GM11168 (cell line): Measurements from ENCODE around the gene WDR86.

ENCODE experiments used
- in situ Hi-C: fragments of 300-500 bp; cut with MboI; formaldehyde crosslinking; loops from one replicate; pipeline ENCODE4 v1.12.0; 2022; ENCODE audit warnings: low sequenced_read_pairs; ENCODE audit not compliant: unreplicated experiment

WDR86 gene, protein sequence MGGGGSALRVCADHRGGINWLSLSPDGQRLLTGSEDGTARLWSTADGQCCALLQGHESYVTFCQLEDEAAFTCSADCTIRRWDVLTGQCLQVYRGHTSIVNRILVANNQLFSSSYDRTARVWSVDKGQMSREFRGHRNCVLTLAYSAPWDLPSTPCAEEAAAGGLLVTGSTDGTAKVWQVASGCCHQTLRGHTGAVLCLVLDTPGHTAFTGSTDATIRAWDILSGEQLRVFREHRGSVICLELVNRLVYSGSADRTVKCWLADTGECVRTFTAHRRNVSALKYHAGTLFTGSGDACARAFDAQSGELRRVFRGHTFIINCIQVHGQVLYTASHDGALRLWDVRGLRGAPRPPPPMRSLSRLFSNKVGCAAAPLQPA

DNA sequence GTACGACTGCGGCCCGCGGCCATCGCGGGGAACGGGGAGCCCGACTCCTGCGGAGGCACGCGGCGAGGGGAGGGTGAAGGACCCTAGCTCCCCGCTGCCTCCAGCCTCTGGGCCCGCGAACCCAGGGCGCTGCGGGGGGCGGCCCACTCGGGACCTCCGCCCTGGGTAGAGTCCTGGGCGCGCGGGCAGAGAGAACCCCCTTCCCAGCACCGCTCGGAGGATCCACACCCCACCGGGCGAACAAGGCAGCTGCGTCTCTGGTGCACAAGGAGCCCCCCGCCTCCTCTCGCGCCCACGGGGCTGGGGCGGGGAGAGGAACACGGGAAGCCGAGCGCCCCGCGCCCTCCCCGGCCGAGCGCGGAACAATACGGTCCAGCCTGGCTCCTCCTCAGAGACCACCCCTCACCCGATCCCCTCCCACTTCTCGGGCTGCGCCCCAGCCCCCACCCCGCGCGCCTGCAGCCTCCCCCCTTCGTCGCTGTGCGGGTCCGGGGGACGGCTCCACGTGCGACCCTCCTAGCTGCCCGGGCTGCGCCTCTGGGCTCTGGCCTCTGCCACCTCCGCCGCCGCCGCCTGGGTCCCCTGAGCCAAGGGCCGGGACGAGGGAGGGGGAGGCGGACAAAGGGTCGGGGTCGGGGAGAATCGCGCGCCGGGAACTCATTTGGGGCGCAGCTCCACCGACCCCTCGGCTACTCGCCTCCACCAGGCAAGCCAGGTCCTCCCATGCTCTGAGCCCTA is at the start of gene WDR86:
Gene WDR86 (minus strand): TSS at position 372 of the 738 bp plus-strand sequence. CDS start 449 bp downstream, outside the sequence.
- in situ Hi-C loops: no loop called here

- in situ Hi-C loops: no loop called here
Observed at GRCh38 chr7:151457534-151457933, 47.7 kb upstream of the WDR86 start.

- in situ Hi-C loops: no loop called here
Observed at GRCh38 chr7:151456782-151457181, 46.9 kb upstream of the WDR86 start.

GRCh38 chr7:151456276-151456675 is 46.4 kb upstream of the WDR86 start:
- in situ Hi-C loops: no loop called here

GRCh38 chr7:151455690-151456089 is 45.9 kb upstream of the WDR86 start:
- in situ Hi-C loops: no loop called here

GRCh38 chr7:151454932-151455530 is 45.2 kb upstream of the WDR86 start:
- in situ Hi-C loops: no loop called here

DNA sequence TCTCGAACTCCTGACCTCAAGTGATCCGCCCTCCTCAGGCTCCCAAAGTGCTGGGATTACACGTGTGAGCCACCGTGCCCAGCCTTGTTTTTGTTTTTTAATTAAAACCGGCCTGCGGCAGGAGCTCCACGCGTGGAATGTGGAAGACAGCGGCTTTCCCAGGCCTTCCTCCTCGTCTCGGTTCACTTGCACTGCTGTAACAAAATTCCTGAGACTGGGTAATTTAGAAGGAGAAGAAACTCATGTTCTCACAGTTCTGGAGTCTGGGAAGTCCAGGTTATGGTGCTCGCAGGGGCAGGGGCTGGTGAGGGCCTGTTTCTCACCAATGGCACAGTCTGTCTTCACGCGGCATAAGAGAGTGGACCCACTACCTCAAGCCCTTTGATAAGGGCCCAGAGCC is 44.5 kb upstream of the WDR86 start:
- in situ Hi-C loops: no loop called here

DNA sequence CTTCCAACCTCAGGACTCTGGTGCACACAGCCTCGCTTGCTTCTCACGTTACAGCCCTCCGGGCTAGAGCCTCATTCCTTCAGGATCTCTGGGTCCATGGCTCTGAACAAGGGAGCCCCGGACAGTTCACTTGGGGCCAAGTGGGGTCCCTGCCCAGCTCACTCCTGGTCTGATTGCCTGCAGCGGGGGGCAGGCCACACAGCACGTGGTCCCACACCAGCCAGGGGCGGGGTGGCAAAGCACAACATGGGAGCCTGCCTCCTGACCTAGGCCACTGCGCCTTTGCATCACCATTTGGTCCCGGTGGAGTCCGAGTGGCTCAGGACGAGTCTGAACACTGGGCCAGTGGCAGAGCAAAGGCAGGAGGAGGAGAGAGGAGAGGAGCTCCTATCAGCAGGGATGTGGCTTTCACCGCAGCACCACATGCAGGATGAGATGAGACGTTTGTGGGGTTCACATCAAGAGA is 43.5 kb upstream of the WDR86 start:
- in situ Hi-C loops: no loop called here

DNA sequence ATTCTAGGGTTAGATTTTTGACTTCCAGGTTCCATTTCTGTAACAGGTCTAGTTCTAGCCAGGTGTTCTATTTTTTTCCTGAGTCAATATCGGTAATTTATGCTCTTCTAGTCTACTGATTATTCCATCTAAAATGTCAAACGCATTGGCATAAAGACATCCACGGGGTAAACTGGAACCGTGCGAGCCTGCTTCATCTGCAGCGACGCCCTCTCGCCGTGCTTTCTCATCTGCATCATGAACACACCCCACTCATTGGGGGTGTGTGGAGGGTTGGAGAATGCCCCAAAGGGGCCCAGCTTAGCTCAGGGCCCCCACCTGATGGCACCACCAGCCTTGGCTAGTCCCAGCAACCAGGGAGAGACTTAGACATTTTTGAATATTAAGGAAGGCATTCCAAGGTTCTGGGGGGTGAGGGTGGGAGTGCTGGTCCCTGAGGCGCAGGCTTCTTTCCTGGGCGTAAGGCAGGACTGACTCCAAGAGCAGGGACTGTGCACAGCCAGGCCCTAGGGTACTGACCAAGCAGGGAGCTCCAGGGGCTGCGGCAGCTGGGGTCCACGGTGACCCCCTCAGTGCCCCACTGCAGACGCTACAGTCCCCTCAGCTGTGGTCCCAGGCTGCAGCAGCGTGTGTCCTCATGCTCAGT is 43.0 kb upstream of the WDR86 start:
- in situ Hi-C loops: no loop called here

DNA sequence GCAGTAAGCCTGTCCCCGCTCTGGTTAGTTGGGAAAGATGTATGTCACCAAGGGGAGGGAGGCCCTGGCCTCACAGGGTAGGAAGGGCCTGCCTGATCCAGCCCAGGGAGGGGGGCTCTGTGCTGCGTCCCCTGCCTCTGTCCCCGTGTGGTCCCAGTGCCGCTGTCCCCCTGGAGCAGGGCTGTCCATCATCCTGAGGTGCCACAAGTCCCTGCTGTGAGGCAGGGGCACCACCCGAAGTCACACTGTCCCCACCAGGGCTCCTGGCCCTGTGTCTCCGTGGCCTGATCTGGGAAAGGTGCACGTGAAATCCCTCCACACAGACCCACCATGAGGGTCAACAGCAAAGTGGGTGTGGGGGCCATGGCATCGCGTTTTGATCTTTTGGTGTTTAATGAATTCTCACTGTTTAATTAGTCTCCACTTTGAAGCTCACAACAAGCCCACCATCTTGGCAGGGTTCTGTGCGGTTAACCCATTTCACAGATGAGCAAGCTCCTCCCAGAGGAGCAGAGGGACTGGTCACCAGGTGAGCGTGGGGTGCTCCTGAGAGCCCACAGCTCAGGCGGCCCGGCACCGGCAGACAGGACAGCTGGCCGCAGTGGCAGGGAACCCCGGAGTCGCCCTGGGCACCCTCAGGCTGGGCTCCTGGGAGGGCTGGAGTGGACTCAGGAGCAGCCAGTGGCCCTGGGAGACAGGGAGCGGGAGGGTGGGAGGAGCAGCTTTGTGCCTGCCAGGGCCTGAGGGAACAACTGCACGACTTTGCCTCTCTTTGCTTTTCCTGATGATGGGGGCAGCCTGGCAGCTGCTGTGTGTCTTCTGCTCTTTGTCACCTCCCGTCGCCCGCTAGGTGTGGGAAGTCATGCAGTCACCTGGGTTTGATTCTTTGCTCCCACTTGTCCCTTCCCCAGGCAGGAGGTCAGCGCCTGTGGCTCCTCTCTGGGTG is 42.1 kb upstream of the WDR86 start:
- in situ Hi-C loops: no loop called here

DNA sequence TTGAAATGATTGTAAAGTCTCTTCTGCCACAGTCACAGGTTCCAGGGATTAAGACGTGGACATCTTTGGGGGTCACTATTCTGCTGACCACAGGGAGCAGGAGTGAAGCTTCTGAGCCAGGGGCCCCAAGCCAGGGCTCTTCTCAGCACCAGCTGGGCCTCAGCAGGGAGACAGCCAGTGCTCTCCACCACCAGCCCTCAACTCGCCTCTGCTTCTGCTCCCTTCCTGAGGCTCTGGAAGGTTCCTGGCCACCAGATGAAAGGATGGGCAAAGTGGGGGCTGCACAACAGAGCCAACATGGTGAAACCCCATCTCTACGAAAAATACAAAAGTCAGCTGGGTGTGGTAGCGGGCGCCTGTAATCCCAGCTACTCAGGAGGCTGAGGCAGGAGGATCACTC is 41.3 kb upstream of the WDR86 start:
- in situ Hi-C loops: no loop called here

GRCh38 chr7:151449990-151450389 is 40.2 kb upstream of the WDR86 start:
- in situ Hi-C loops: no loop called here

DNA sequence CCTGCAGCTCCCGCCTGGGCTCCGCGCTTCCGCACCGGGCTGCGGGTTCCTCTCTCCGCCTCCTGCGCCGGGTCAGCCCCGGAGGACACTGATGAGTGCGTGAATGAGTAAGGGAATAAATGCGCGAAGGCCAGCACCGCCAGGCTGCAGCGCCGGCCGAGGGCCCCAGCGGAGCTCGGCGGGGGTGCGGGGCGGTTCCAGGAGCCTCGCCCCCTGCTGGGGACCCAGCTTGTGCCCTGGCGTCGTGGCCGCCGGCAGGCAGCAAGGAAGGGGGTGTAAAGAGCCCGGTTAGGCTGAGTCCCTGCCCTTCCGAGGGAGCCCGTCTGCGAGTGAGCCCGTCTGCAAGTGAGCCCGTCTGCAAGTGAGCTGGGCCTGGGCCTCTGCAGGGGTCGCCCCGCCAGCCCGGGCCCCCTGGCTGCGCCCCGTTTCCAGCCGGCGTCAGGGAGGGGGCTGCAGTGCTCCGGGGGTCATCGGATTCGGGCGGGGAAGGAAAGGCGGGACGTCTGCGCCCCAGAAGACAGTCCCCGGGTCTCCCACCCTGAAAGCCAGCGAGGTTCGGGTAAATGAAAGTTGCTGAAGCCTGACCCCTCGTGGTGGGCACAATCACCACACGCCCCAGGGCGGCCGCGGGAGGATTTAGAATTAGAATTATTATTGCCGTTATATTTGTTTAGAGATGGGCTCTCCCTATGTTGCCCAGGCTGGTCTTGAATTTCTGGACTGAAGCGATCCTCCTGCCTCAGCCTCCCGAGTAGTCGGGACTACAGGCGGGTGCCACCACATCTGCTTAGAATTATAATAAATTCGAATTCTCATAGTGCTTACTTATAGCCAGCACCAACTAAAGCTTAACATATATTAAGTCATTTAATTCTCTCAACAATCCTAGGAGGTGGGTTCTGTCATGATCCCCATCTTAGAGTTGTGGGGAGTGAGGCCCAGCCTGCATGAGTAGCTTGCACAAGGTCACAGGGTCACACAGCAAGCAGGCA is 38.7 kb upstream of the WDR86 start:
- in situ Hi-C loops: no loop called here

- in situ Hi-C loops: no loop called here
Observed at GRCh38 chr7:151447901-151448260, 38.0 kb upstream of the WDR86 start.

DNA sequence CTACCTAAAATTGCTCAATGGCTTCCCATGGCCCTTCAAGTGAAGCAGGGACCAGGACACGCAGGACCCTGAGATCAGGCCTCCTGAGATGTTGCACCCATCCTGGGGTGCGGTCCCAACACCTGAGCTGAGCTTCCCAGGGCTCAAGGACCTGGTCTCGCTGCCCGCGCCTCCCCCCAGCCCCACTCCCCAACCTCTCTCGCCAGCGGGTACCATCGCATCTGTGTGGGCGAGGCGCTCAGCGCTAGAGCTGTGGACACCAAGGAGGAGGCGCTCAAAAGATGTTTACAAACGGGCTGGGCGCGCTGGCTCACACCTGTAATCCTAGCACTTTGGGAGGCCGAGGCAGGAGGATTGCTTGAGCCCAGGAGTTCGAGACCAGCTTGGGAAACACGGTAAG is 37.5 kb upstream of the WDR86 start:
- in situ Hi-C loops: no loop called here

- in situ Hi-C loops: no loop called here
Observed at GRCh38 chr7:151446412-151446811, 36.6 kb upstream of the WDR86 start.

DNA sequence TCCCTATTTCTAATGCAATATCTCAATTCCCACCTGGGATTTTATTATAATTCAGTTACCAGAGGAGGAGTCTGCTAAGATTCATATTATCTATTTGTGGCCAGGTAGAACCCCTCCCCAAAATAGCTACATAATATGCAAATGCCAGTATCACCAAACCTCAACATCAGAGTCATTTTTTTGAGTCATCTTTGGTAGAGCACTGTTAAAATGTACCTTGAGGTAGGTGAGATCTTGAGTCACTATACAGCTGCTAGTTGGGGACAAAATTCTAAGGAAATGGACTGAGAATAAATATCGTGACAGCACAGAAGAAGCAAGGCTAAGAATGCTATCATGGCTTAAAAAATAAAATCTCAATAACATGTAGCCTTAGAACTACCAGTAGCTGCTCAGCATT is 34.8 kb upstream of the WDR86 start:
- in situ Hi-C loops: no loop called here

GRCh38 chr7:151442776-151443496 is 33.1 kb upstream of the WDR86 start:
- in situ Hi-C loops: no loop called here
